GM18858 (cell line): ENCODE measurements around the gene FLNA.
"Not testable (repeated sequence)": the region's sequence is repeated elsewhere in the genome, so short reads cannot be mapped to it uniquely, and the experiment has no call there.

Experiments
- ATAC-seq: cut with Tn5 transposase; IDR thresholded peaks from one replicate; pipeline ENCODE4 v1.9.1; 2021; ENCODE audit not compliant: unreplicated experiment

Gene FLNA

GRCh38 chrX:154343620-154344019 is 30.8 kb downstream of the FLNA start:
- not testable (repeated sequence) for ATAC-seq

DNA sequence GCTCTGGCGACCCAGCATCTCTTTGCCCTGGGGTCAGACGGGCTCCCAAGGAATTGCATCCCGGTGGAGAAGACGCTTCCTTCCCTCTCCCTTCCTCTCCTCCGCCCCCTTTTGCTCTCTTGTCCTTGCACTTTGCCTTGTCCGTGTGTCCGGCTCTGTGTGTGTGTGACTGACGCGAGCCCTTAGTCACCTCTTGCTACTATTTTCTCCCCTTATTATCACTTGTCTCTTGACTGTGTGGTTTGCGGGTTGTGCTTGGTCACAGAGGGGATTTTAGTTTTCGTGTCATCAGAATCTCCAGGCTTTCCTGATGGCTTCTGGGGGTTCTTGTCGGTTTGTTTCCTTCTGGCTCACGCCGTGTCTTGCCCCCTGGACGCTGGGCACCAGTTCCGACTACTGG is 31.4 kb downstream of the FLNA start:
- not testable (repeated sequence) for ATAC-seq

GRCh38 chrX:154341399-154342298 is 32.8 kb downstream of the FLNA start:
- not testable (repeated sequence) for ATAC-seq

GRCh38 chrX:154334496-154334895 is 39.9 kb downstream of the FLNA start:
- no peak for ATAC-seq

GRCh38 chrX:154333837-154334271 is 40.6 kb downstream of the FLNA start:
- peak; percentile 74 for ATAC-seq

GRCh38 chrX:154333116-154333515 is 41.3 kb downstream of the FLNA start:
- ATAC-seq = no peak

DNA sequence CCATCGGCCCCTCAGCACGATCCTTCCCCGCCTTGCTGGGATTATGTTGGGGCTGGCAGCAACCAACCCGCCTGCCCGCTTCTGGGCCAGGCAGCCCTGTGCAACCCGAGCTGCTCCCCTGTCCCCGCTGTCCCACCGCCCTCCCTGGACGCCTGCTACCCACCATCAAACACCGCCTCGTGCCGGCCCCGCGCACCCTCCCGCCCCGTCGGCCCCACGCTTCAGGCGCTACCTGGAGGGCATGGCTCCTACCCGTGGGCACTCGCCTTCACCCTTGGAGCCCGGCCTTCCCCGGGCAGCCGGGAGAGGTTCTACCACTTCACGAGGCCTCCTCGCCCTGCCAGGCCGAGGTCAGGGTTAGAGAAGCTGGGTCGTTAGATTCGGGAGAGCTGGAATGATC is 41.9 kb downstream of the FLNA start:
- ATAC-seq = no peak

- no peak for ATAC-seq
Observed at GRCh38 chrX:154329294-154329693, 45.1 kb downstream of the FLNA start.

DNA sequence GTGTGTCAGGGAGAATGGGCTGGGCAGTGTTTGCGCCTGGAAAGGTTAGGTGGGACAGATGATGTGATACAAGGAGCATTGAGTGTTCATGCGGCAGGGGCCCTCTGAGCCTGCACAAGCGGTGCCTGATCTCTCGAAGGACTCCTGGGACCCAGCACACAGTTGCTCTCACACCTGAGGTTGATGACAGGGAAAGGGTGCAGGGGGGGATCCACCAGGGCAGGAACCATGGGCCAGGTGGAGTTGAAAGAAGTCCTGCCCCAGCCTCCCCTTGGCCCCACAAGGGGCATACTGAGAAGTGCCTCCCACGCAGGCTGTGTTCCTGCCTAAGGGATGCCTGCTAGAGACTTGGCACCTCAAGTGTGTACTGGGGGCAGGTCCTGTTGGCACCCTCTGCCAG is 45.8 kb downstream of the FLNA start:
- ATAC-seq = no peak

- ATAC-seq = no peak
Observed at GRCh38 chrX:154327038-154327820, 47.2 kb downstream of the FLNA start.

DNA sequence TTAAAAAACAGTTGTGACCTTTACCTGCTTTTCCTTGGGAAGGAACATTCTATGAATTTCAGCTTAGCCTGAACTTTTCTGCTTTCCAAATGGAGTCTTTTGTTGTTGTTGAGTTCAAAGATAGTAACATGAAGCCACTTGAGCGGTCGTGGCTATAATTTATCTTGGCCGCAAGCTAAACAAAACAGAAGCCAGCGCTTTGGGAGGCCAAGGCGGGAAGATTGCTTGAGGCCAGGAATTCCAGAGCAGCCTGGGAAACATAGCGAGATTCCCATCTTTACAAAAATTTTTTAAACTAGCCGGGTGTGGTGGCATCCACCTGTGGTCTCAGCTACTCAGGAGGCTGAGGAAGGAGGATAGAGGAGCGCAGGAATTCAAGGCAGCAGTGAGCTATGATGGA is 48.9 kb downstream of the FLNA start:
- no peak for ATAC-seq

DNA sequence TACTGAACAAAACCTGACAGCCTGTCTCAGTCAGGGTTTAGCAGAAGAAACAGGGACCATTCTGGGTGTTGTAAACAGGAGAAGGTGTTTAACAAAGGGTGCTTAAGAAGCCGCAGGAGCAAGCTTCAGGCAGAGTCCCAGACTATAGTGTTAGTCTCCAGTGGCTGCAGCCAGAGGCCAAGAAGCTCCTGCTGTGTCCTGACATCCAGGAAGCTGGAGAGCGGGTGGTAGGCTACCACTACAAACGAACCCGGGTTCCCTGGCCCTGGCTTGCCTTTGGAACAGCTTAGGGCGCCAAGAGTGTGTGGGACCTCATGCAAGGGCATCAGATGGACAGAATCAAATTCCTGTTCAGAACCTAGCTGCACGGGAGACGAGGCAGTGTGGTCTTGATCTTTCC is 50.9 kb downstream of the FLNA start:
- ATAC-seq = no peak

DNA sequence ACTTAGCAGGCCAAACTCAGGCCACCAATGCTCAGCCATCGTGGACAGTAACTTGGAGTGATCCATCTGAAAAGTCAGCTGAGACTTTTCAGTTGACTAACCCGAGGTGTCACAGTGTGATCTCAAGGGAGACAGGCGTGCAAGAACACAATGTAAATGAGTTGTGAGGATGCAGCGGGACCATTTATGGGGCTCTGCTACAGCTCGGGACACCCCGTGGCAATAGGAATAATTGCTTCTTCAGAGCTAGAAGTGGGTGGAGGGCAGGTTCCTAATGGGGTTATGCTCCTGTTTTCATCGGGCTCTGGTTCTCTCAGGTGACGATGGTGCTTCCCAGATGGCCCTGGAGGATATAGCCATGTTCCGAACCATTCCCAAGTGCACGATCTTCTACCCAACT is 51.5 kb downstream of the FLNA start:
- ATAC-seq = no peak

GRCh38 chrX:154321594-154321993 is 52.8 kb downstream of the FLNA start:
- ATAC-seq = no peak

- no peak for ATAC-seq
Observed at GRCh38 chrX:154321152-154321551, 53.3 kb downstream of the FLNA start.

- no peak for ATAC-seq
Observed at GRCh38 chrX:154320406-154320805, 54.0 kb downstream of the FLNA start.

- ATAC-seq = no peak
Observed at GRCh38 chrX:154317391-154317995, 56.9 kb downstream of the FLNA start.

DNA sequence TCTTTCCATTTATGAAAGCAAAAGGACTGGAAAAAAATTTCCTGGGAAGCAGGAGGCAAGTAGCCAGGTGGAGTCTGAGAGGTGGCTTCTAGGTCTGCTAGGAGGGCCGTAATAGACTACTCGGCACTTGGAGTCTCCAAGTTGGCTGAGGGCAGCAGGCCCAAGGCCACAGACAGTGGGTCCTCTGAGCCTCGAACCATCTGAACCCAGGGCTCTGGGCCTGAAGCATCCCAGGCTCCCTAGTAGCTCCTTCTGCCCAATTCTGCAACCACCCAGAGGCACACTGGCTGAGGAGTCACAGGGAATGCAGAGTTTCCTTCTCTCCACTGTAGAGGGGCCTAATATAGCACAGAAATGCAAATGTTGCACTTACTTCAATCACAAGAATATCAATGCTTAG is 59.0 kb downstream of the FLNA start:
- no peak for ATAC-seq

DNA sequence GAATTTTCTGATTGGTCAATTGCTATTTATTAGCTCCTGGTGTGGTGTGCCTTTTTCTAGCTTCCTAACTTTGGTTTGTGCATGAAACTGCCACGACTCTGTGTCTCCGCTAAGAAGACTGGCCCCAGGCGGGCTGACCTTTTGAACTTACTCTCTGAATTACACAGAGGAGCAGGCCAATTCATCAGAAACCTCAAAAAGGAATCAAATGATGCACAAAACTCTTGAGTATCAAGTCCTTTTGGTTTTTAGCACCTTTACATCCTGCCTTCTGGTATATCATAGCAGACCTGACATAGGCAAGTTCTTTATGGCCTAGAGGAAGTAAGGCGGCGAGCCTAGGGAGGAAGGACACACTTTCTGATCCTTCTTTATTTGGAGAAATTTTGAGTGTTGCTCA is 61.3 kb downstream of the FLNA start:
- ATAC-seq = no peak

- no peak for ATAC-seq
Observed at GRCh38 chrX:154312116-154312515, 62.3 kb downstream of the FLNA start.

DNA sequence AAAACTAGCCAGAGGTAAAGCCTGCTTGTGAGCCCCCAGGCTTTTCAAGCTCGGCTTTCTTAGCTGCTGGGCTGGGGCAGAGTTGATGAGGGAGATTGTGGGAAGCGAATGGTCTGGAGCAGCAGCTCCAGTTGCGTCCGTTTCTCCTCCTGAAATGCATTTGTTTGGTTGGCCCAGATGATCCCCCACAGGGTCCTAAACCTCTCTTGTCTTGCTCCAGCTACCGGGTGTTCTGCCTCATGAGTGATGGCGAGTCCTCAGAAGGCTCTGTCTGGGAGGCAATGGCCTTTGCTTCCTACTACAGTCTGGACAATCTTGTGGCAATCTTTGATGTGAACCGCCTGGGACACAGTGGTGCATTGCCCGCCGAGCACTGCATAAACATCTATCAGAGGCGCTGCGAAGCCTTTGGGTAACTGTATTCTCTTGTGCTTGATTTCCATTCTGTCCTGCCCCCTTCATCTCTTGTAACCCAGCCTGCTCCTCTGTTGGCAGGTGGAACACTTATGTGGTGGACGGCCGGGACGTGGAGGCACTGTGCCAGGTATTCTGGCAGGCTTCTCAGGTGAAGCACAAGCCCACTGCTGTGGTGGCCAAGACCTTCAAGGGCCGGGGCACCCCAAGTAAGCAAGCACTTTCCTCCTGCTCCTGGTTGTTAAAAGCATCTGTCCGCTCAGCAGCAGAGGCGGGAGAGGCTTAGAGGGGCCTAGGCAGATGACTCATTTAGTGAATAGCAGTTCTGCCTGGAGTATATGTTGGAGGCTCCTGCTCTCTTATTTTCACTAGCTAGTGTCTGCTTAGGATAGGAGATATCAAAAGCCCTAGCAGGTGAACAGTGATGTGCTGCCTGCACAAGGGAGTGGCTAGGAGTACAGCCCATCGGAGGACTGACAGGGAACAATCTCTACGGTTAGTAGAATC is 63.6 kb downstream of the FLNA start:
- no peak for ATAC-seq
